ENCODE data around the gene DCLK1.
"Not testable (repeated sequence)": the region's sequence is repeated elsewhere in the genome, so short reads cannot be mapped to it uniquely, and the experiment has no call there.

DCLK1 gene

GRCh38 chr13:36130552-36131221 is 495 bp downstream of the DCLK1 start:
- no peak for DNase-seq

GRCh38 chr13:36130193-36130551 is 1.0 kb downstream of the DCLK1 start:
- no peak for DNase-seq

- DNase-seq, result no peak
Measured at GRCh38 chr13:36129539-36129938, 1.6 kb downstream of the DCLK1 start.

GRCh38 chr13:36126491-36126890 is 4.7 kb downstream of the DCLK1 start:
- no peak for DNase-seq

GRCh38 chr13:36125841-36126240 is 5.3 kb downstream of the DCLK1 start:
- no peak for DNase-seq

- no peak for DNase-seq
Measured at GRCh38 chr13:36124236-36124822, 6.9 kb downstream of the DCLK1 start.

GRCh38 chr13:36115306-36115705 is 15.9 kb downstream of the DCLK1 start:
- no peak for DNase-seq

GRCh38 chr13:36114233-36114632 is 16.9 kb downstream of the DCLK1 start:
- no peak for DNase-seq

- DNase-seq, result no peak
Measured at GRCh38 chr13:36108954-36109353, 22.2 kb downstream of the DCLK1 start.

- DNase-seq, result no peak
Measured at GRCh38 chr13:36108342-36108741, 22.8 kb downstream of the DCLK1 start.

- no peak for DNase-seq
Measured at GRCh38 chr13:36107521-36107920, 23.7 kb downstream of the DCLK1 start.

- DNase-seq, result no peak
Measured at GRCh38 chr13:36105726-36106125, 25.5 kb downstream of the DCLK1 start.

GRCh38 chr13:36102721-36103120 is 28.5 kb downstream of the DCLK1 start:
- DNase-seq, result no peak

GRCh38 chr13:36101907-36102306 is 29.3 kb downstream of the DCLK1 start:
- not testable (repeated sequence) for DNase-seq

GRCh38 chr13:36101157-36101556 is 30.0 kb downstream of the DCLK1 start:
- DNase-seq, result no peak

- no peak for DNase-seq
Measured at GRCh38 chr13:36098080-36098479, 33.1 kb downstream of the DCLK1 start.

- no peak for DNase-seq
Measured at GRCh38 chr13:36096461-36097416, 34.4 kb downstream of the DCLK1 start.

GRCh38 chr13:36094478-36094877 is 36.7 kb downstream of the DCLK1 start:
- DNase-seq, result no peak

GRCh38 chr13:36090592-36090991 is 40.6 kb downstream of the DCLK1 start:
- no peak for DNase-seq

- no peak for DNase-seq
Measured at GRCh38 chr13:36089130-36089647, 42.0 kb downstream of the DCLK1 start.

- no peak for DNase-seq
Measured at GRCh38 chr13:36088463-36088862, 42.7 kb downstream of the DCLK1 start.

- DNase-seq, result no peak
Measured at GRCh38 chr13:36088001-36088400, 43.2 kb downstream of the DCLK1 start.

GRCh38 chr13:36086117-36086516 is 45.1 kb downstream of the DCLK1 start:
- no peak for DNase-seq

- DNase-seq, result no peak
Measured at GRCh38 chr13:36084131-36084530, 47.1 kb downstream of the DCLK1 start.
